Trophoblast cell (in vitro differentiated cells and primary cell): ENCODE data around the gene TP73.

ENCODE experiments used
- DNase-seq, 2 donors: peaks; one replicate each; pipeline ENCODE4 v3.0.0-alpha.2; 2016
- H2AFZ ChIP-seq: 2 replicates; pipeline ENCODE4 v1.6.1; 2013; ENCODE audit warnings: low read length, moderate library complexity, mild to moderate bottlenecking; ENCODE audit not compliant: insufficient read depth, poor library complexity
- H2AK5ac ChIP-seq: 2 replicates; pipeline ENCODE4 v1.6.1; 2013; ENCODE audit warnings: mild to moderate bottlenecking, low read length
- H2BK120ac ChIP-seq: 2 replicates; pipeline ENCODE4 v1.6.1; 2013; ENCODE audit warnings: low read length, mild to moderate bottlenecking, moderate library complexity; ENCODE audit not compliant: insufficient read depth, poor library complexity
- H2BK12ac ChIP-seq: 2 replicates; pipeline ENCODE4 v1.6.1; 2013; ENCODE audit warnings: mild to moderate bottlenecking, low read length, moderate library complexity
- H2BK5ac ChIP-seq: 2 replicates; pipeline ENCODE4 v1.6.1; 2013; ENCODE audit warnings: low read length, low read depth, moderate library complexity, mild to moderate bottlenecking; ENCODE audit not compliant: poor library complexity
- H3K14ac ChIP-seq: 2 replicates; pipeline ENCODE4 v1.6.1; 2013; ENCODE audit warnings: mild to moderate bottlenecking, low read length
- H3K18ac ChIP-seq: 2 replicates; pipeline ENCODE4 v1.6.1; 2013; ENCODE audit warnings: mild to moderate bottlenecking, low read length
- H3K23ac ChIP-seq: 2 replicates; pipeline ENCODE4 v1.6.1; 2013; ENCODE audit warnings: low read length
- H3K27ac ChIP-seq: 2 replicates; pipeline ENCODE4 v1.5.1; 2013; ENCODE audit warnings: low read depth, mild to moderate bottlenecking, inconsistent platforms, low read length, moderate library complexity
- H3K27me3 ChIP-seq: 2 replicates; pipeline ENCODE4 v1.6.1; 2013; ENCODE audit warnings: inconsistent platforms, mild to moderate bottlenecking, low read length, moderate library complexity; ENCODE audit not compliant: insufficient read depth
- H3K36me3 ChIP-seq, 2 experiments: 1 replicate in 1 of 2; 2 replicates in 1 of 2; pipeline ENCODE4 v1.6.1; 2013; ENCODE audit warnings: low read length in 2 of 2, mild to moderate bottlenecking in 2 of 2, moderate library complexity in 1 of 2; ENCODE audit not compliant: insufficient read depth in 2 of 2, control insufficient read depth in 1 of 2
- H3K4ac ChIP-seq: 2 replicates; pipeline ENCODE4 v1.6.1; 2013; ENCODE audit warnings: low read depth, mild to moderate bottlenecking, low read length, moderate library complexity
- H3K4me1 ChIP-seq, 2 experiments: 1 replicate in 1 of 2; 2 replicates in 1 of 2; pipeline ENCODE4 v1.6.1; 2013; ENCODE audit warnings: low read length in 2 of 2, mild to moderate bottlenecking in 2 of 2, moderate library complexity in 1 of 2; ENCODE audit not compliant: insufficient read depth in 2 of 2, control insufficient read depth in 1 of 2
- H3K4me2 ChIP-seq: 2 replicates; pipeline ENCODE4 v1.6.1; 2013; ENCODE audit warnings: inconsistent platforms, mild to moderate bottlenecking, low read length, moderate library complexity
- H3K4me3 ChIP-seq: 2 replicates; pipeline ENCODE4 v1.5.1; 2013; ENCODE audit warnings: mild to moderate bottlenecking, low read depth, low read length, inconsistent platforms
- H3K79me1 ChIP-seq: one replicate; pipeline ENCODE4 v1.6.1; 2013; ENCODE audit warnings: low read length
- H3K79me2 ChIP-seq: 2 replicates; pipeline ENCODE4 v1.6.1; 2013; ENCODE audit warnings: low read length, mild to moderate bottlenecking; ENCODE audit not compliant: control insufficient read depth, insufficient read depth, poor library complexity
- H3K9ac ChIP-seq: 2 replicates; pipeline ENCODE4 v1.6.1; 2013; ENCODE audit warnings: mild to moderate bottlenecking, low read length
- H3K9me3 ChIP-seq: 2 replicates; pipeline ENCODE4 v1.6.1; 2013; ENCODE audit warnings: low read depth, mild to moderate bottlenecking, control low read depth, inconsistent platforms, low read length; ENCODE audit not compliant: insufficient read depth
- H4K12ac ChIP-seq: 2 replicates; pipeline ENCODE4 v1.6.1; 2013; ENCODE audit warnings: low read depth, mild to moderate bottlenecking, low read length, moderate library complexity
- H4K8ac ChIP-seq: 2 replicates; pipeline ENCODE4 v1.6.1; 2013; ENCODE audit warnings: low read depth, mild to moderate bottlenecking, low read length, moderate library complexity
- H4K91ac ChIP-seq: one replicate; pipeline ENCODE4 v1.6.1; 2013; ENCODE audit warnings: low read depth, mild to moderate bottlenecking, low read length, moderate library complexity
- WGBS: extraction: QIAGEN DNeasy Blood & Tissue Kit; methylation state at CpG from one replicate; pipeline ENCODE4 v1.1.7; 2013; ENCODE audit warnings: missing lambda C conversion rate; ENCODE audit not compliant: insufficient read length, insufficient coverage; ENCODE audit errors: extremely low coverage; 5-methylcytosine and 5-hydroxymethylcytosine counted together

The TP73 gene

GRCh38 chr1:3669971-3670431, 17.7 kb downstream of the TP73 start:
- no peaks in the 10 kb centered on the region for H3K79me2 ChIP-seq
- peaks cover 3% of the 10 kb centered on the region for H3K9me3 ChIP-seq
- no peak overlapping the region for H2BK5ac ChIP-seq
- no peak overlapping the region for H3K23ac ChIP-seq
- H3K79me1 ChIP-seq: no peaks in the 10 kb centered on the region
- no peaks in the 10 kb centered on the region for H3K27me3 ChIP-seq
- no peak overlapping the region for H3K9ac ChIP-seq
- H3K36me3 ChIP-seq: no peaks in the 10 kb centered on the region
- H2BK120ac ChIP-seq: no peak overlapping the region
- H2AFZ ChIP-seq: no peak overlapping the region
- H3K4me3 ChIP-seq: no peak overlapping the region
- H3K27ac ChIP-seq: no peak overlapping the region
- H4K91ac ChIP-seq: no peak overlapping the region
- no CpG with 5 or more reads among the region's 9 CpGs for WGBS
- DNase-seq: no peak
- no peak overlapping the region for H3K4ac ChIP-seq
- H3K14ac ChIP-seq: no peak overlapping the region
- H2AK5ac ChIP-seq: no peak overlapping the region
- H4K8ac ChIP-seq: no peak overlapping the region
- no peak overlapping the region for H3K18ac ChIP-seq
- H2BK12ac ChIP-seq: no peak overlapping the region
- H4K12ac ChIP-seq: no peak overlapping the region
- H3K4me1 ChIP-seq: peaks cover 7 to 9% of the 10 kb centered on the region in 2 experiments
- no peak overlapping the region for H3K4me2 ChIP-seq

- H3K4me3 ChIP-seq: no peak overlapping the region
- H2AFZ ChIP-seq: no peak overlapping the region
- H2BK5ac ChIP-seq: no peak overlapping the region
- H2BK12ac ChIP-seq: no peak overlapping the region
- no peak overlapping the region for H3K27ac ChIP-seq
- H3K14ac ChIP-seq: no peak overlapping the region
- H3K4ac ChIP-seq: no peak overlapping the region
- H3K79me1 ChIP-seq: no peaks in the 10 kb centered on the region
- H4K8ac ChIP-seq: no peak overlapping the region
- H4K91ac ChIP-seq: no peak overlapping the region
- H3K36me3 ChIP-seq: no peaks in the 10 kb centered on the region
- H3K18ac ChIP-seq: no peak overlapping the region
- H4K12ac ChIP-seq: no peak overlapping the region
- H3K9ac ChIP-seq: no peak overlapping the region
- H3K23ac ChIP-seq: no peak overlapping the region
- H3K79me2 ChIP-seq: no peaks in the 10 kb centered on the region
- peaks cover 7 to 9% of the 10 kb centered on the region in 2 experiments for H3K4me1 ChIP-seq
- no peak for DNase-seq
- H2BK120ac ChIP-seq: no peak overlapping the region
- H2AK5ac ChIP-seq: no peak overlapping the region
- H3K9me3 ChIP-seq: peaks cover 3% of the 10 kb centered on the region
- H3K27me3 ChIP-seq: no peaks in the 10 kb centered on the region
- H3K4me2 ChIP-seq: no peak overlapping the region
- WGBS: no CpG with 5 or more reads among the region's 15 CpGs
These were observed 18.5 kb downstream of the TP73 start for GRCh38 chr1:3670823-3671265.

- Histone ChIP-seq H3K4me3 (no peak overlapping the region), H2BK5ac (no peak overlapping the region), H3K79me2 (no peaks in the 10 kb centered on the region), H2BK120ac (no peak overlapping the region), H3K79me1 (no peaks in the 10 kb centered on the region), H3K4ac (no peak overlapping the region), H4K8ac (no peak overlapping the region), H3K4me1 (peaks cover 7 to 9% of the 10 kb centered on the region in 2 experiments), H3K27me3 (no peaks in the 10 kb centered on the region), H3K18ac (no peak overlapping the region), H2BK12ac (no peak overlapping the region), H3K9ac (no peak overlapping the region), H3K4me2 (no peak overlapping the region), H3K36me3 (no peaks in the 10 kb centered on the region), H4K12ac (no peak overlapping the region), H3K9me3 (peaks cover 3% of the 10 kb centered on the region), H3K23ac (no peak overlapping the region), H3K27ac (no peak overlapping the region), H4K91ac (no peak overlapping the region), H2AK5ac (no peak overlapping the region), H3K14ac (no peak overlapping the region), H2AFZ (no peak overlapping the region)
- DNase-seq: peak; percentile 32 to 69
- WGBS: no CpG with 5 or more reads among the region's 29 CpGs
These were observed 19.3 kb downstream of the TP73 start for GRCh38 chr1:3671371-3672180.

- no peak overlapping the region for H3K4me3 ChIP-seq
- no peak overlapping the region for H4K12ac ChIP-seq
- H3K18ac ChIP-seq: no peak overlapping the region
- WGBS: no CpG with 5 or more reads among the region's 21 CpGs
- H3K27ac ChIP-seq: no peak overlapping the region
- no peak overlapping the region for H3K4ac ChIP-seq
- no peak overlapping the region for H4K91ac ChIP-seq
- peaks cover 7 to 9% of the 10 kb centered on the region in 2 experiments for H3K4me1 ChIP-seq
- H3K14ac ChIP-seq: no peak overlapping the region
- H3K9me3 ChIP-seq: peaks cover 3% of the 10 kb centered on the region
- H3K9ac ChIP-seq: no peak overlapping the region
- H2BK5ac ChIP-seq: no peak overlapping the region
- no peak overlapping the region for H3K4me2 ChIP-seq
- H3K23ac ChIP-seq: no peak overlapping the region
- H2AFZ ChIP-seq: no peak overlapping the region
- H3K79me2 ChIP-seq: no peaks in the 10 kb centered on the region
- H3K79me1 ChIP-seq: no peaks in the 10 kb centered on the region
- H2BK12ac ChIP-seq: no peak overlapping the region
- no peak for DNase-seq
- H2AK5ac ChIP-seq: no peak overlapping the region
- H4K8ac ChIP-seq: no peak overlapping the region
- H3K27me3 ChIP-seq: no peaks in the 10 kb centered on the region
- no peaks in the 10 kb centered on the region for H3K36me3 ChIP-seq
- no peak overlapping the region for H2BK120ac ChIP-seq
These were observed 20.1 kb downstream of the TP73 start for GRCh38 chr1:3672231-3672970.
